CD4-positive, alpha-beta T cell treated with Interleukin-15 for 4 hours (primary cell): ENCODE data around the gene MMP24OS.
"Not testable (repeated sequence)": the region's sequence is repeated elsewhere in the genome, so short reads cannot be mapped to it uniquely, and the experiment has no call there.

Experiments used
- DNase-seq: peaks from one replicate; pipeline ENCODE4 v3.0.0-alpha.2; 2020; ENCODE audit warnings: low spot score

The MMP24OS gene

GRCh38 chr20:35277531-35278395 is at the start of gene MMP24OS:
Gene MMP24OS, minus strand, starts transcription at chr20:35278122. Its CDS starts 193 bp downstream, at chr20:35277929.
- DNase-seq, result peak; percentile 90

- DNase-seq, result no peak
Observed at GRCh38 chr20:35327074-35327976, 49.4 kb upstream of the MMP24OS start.

DNA sequence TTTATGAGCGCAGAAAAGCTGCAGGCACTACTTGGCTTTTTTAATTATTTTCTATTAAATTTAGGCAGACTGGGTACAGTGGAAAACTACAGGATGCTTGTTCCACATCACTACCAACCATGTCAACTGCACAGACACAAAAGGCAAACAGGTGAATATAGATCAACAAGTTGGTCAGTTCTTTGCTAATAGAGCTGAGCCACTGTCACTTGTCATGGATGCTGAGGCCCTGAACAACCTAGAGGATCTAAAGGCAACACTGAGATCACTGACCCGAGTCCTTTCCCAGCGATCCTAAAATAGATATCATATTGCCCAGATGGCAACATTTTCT is 48.8 kb upstream of the MMP24OS start:
- no peak for DNase-seq

- DNase-seq, result no peak
Observed at GRCh38 chr20:35326021-35326739, 48.3 kb upstream of the MMP24OS start.

GRCh38 chr20:35325401-35325800 is 47.5 kb upstream of the MMP24OS start:
- DNase-seq, result no peak

- DNase-seq, result no peak
Observed at GRCh38 chr20:35320396-35321126, 42.6 kb upstream of the MMP24OS start.

- DNase-seq, result no peak
Observed at GRCh38 chr20:35319871-35320197, 41.9 kb upstream of the MMP24OS start.

- DNase-seq, result no peak
Observed at GRCh38 chr20:35319192-35319870, 41.4 kb upstream of the MMP24OS start.

GRCh38 chr20:35318502-35319157 is 40.7 kb upstream of the MMP24OS start:
- no peak for DNase-seq

GRCh38 chr20:35317416-35318210 is 39.7 kb upstream of the MMP24OS start:
- no peak for DNase-seq

DNA sequence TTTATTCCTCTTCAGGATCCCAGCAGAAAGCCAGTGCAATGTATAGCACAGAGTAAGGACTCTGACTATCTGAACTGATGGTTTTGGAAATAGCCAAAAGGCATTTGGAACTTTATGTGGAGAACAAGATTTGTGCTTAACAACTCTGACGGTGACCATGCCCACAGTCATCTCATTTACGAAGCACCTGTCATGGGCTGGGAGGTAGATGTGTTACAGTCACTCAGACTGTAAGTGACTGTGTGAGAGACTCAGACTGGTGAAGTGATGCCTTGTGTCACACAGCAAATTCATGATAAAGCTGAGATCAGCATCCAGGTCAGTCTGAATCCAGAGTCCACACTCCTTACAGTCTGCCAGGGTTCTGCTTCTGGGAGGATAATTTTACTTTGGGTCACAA is 38.2 kb upstream of the MMP24OS start:
- DNase-seq, result no peak

DNA sequence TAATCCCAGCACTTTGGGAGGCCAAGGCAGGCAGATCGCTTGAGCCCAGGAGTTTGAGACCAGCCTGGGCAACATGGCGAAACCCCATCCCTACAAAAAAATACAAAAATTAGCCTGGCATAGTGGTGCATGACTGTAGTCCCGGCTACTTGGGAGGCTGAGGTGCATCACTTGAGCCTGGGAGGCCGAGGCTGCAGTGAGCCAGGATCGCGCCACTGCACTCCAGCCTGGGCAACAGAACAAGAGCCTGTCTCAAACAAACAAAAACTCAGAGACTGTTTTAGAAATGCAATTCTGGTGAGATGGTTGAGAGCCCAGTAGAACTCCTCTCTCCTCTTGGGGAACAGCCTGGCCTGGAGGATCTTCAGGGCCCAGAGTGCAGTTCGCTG is 37.7 kb upstream of the MMP24OS start:
- DNase-seq, result not testable (repeated sequence)

GRCh38 chr20:35314816-35315631 is 37.1 kb upstream of the MMP24OS start:
- no peak for DNase-seq

- DNase-seq, result no peak
Observed at GRCh38 chr20:35312318-35312717, 34.4 kb upstream of the MMP24OS start.

DNA sequence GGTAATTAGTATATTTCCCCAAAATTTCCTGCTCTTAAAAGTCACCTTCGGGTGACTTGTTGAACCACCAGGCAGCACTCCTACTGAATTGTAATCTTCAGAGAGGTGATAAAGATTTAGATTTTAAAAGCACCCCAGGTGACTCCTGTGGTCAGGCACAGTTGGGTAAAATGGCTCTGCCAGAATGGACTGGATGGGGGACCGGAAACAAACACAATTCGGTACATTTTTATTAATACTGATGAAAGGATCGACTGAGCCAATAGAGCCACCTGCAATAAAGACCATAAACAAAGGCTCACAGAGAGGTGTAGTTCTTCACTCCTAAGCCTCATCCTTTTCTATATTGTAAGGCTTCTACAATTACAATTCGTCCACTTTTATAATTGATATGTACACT is 33.9 kb upstream of the MMP24OS start:
- no peak for DNase-seq

DNA sequence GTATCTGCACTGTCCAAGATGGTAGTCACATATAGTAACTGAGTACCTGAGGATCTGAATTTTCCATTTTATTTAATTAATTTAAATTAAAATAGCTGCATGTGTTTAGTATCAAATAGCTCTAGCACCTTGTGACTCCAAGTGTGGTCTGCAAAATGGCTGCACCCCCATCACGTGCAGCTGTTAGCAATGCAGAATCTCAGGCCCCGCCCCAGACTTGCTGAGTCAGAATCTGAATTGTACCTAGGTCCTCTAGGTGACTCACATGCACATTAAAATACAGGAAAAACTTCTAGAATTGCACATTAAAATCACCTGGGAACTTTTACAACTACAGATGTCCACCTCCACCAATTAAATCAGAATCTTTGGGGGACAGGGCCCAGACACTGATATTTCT is 33.5 kb upstream of the MMP24OS start:
- DNase-seq, result peak; percentile 4

DNA sequence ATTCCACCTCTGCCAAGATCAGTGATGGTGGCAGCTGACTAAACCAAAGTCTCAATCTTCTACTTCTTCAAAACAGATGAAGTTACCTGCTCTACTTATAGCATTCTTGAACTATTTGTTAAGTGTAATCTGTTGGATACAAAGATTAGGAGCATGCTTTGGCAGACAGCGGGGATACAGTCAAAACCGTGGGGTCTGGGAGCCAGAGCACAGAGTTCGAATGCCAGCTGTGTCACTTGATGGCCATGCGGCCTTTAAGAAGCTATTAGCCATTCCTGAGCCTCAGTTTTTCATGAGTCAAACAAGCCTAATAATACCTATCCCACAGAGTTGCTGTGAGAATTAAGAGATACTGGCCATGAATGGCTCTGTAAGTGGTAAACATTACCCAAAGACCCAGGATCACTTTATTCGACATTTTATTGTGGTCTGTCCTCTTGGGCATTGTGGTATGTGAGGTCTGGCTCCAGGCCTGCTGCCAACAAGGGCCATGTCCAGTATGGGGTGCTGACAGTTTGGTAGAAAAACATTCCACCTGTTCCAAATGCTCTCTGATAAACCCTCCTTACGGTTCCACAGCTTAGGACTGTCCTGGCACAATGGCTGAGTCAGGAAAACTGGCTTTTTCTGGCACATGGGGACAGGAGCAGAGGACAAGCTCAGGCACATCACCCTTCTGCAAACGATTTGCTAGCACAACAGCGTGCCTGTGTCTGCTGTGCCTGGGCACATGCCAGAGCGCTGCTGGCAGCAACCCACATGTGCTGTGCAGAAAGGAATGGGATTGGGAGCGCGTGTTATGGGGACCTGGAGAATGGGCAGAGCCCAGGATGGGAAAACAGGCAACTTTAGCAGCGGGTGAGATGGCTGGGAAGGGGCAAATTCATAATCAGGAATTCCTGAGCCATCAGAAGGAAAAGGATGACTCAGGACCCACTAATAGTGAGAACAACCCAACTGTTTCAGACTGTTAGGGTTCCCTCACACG is 30.0 kb upstream of the MMP24OS start:
- DNase-seq, result no peak
